HG03159 (cell line): Measurements from ENCODE around the gene RASSF8.
A peak's percentile ranks its signal among the peaks of the same experiment; 100 is the strongest.

Experiments used
- ATAC-seq: cut with Tn5 transposase; IDR thresholded peaks from one replicate; pipeline ENCODE4 v1.9.1; 2021; ENCODE audit warnings: mild to moderate bottlenecking, moderate library complexity; ENCODE audit not compliant: unreplicated experiment

RASSF8 gene

DNA sequence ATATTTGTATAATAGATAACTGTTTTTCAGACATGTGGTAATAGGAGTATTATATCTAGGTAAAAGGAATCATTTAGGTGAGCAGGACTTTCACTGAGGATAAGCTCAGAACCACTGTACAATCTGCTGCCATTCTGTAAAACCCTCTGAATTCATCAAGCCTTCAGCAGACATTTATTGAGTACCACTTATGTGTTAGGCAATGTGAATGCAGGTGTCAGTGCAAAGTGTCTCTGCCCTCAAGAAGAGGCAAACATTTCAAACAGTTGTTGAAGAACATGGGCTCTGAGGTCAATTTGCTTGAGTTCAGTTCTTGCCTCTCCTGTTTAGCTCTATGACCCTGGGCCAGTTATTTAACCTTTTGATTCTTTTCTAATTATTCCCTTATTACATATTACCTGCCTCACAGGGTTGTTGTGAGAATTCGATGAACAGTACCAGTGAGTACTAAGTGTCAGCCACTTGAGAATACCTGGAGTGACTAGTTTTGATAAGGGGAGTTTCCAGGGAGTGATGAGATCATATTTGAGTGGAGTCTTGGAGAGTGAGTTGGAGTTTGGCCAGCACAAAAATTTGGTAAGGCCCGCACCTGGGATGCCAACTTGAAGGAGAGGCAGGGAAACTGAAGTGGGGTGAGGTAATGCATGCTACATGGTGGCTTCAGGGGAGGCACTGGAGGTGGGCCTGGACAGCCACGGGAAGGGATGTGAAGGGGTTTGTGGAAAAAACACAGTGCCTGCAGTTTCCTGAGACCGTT is 33.7 kb downstream of the RASSF8 start:
- no peak for ATAC-seq

- no peak for ATAC-seq
Observed at GRCh38 chr12:25993901-25994651, 35.6 kb downstream of the RASSF8 start.

DNA sequence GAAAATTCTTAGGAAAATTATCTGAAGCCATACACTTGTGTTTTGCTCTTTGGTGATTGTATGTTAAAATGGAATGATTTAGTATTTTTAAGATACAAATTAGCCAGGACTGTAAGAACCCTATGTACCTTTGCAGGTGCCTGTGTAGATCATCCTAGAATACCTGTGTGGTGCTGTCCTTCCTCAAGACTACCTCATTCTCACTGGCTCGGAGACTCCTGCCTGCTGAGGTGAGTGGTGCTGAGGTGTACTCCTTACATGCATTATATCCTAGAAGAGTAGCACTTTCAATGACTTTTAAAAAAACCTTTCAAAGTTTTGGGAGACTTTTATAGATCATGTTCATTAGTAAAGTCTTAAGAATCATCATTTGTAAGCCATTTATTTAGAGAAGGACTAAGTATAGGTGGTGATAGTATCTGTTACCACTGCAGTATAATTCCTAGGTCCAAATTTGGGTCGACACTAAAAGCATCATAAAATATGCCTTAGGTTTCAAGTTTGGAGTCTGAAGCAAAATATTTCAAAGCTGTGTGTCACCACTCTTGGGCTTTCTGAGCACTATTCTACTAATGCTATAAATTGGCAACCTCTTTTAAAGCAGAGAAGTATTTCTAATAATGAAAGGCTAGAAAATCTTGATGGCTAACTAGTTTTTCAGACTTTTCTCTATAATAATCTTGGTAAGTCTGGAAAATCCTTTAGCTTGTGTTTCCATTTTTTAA is 36.6 kb downstream of the RASSF8 start:
- ATAC-seq, result no peak

- no peak for ATAC-seq
Observed at GRCh38 chr12:25995906-25996305, 37.4 kb downstream of the RASSF8 start.

DNA sequence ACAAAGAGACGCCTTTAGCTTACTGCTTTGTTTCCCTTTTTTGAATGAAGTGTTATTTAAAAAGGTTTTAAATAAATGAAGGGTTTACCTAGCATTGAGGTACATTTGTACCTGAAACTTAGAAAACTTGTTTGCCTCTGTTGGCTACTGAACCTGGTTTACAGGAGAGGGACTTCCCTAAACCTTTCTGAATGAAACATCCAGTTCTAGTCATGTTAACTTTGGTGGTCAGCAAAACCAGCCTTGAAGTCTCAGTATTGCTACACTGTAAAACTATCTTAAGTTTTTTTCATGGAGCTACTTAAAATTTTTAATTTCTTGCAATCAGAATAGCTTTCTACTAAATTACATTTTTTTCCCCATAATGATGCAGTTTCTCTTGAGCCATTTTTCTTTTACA is 38.2 kb downstream of the RASSF8 start:
- peak; percentile 66 for ATAC-seq

DNA sequence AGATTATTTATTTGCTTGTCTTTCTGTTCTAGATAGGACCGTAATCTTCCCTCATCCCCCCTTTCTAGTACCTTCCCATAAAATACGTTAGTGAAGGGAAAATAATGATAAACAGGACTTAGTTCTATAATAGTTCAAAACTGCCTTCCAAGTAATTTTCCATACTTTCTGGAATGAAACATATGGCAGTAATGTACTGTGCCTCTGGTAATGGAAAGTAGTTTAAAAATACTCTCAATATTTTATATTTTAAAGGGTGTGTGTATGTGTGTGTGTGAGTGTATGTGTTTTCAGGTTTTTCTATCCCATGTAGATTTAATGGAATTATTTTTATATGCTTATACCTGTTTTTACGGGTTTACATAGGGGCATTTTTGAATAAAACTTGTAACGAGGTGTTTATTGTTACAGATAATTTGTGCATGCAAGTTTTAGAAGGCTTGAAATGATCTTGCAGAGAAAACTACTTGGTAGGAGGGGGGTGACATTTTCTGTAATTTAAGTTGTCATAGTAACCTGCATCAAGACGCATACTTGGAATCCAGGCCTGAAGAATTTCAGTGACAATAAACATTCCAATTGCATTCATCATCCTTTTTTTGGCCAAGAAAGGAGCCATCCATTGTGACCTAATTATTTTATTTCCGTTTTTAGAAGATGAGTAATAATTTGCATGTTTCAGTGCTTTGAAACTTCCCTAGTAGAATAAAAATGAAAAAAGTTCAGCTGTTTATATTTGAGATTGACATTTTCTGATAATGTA is 38.9 kb downstream of the RASSF8 start:
- ATAC-seq, result no peak

- no peak for ATAC-seq
Observed at GRCh38 chr12:26000898-26001297, 42.4 kb downstream of the RASSF8 start.

DNA sequence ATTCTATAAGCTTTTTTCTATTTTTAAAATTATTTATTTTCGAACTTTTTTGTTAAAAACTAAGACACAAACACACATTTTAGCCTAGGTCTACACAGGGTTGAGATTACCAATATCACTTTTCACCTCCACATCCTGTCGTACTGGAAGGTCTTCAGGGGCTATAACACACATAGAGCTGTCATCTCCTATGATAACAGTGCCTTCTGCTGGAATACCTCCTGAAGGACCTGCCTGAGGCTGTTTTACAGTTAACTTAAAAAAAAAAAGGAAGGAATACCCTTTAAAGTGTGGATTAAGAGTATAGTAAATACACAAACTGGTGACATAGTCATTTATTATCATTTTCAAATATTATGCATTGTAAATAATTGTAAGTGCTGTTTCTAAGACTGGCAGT is 43.0 kb downstream of the RASSF8 start:
- ATAC-seq, result no peak

- ATAC-seq, result no peak
Observed at GRCh38 chr12:26003065-26003464, 44.6 kb downstream of the RASSF8 start.

- ATAC-seq, result no peak
Observed at GRCh38 chr12:26007566-26007965, 49.1 kb downstream of the RASSF8 start.

DNA sequence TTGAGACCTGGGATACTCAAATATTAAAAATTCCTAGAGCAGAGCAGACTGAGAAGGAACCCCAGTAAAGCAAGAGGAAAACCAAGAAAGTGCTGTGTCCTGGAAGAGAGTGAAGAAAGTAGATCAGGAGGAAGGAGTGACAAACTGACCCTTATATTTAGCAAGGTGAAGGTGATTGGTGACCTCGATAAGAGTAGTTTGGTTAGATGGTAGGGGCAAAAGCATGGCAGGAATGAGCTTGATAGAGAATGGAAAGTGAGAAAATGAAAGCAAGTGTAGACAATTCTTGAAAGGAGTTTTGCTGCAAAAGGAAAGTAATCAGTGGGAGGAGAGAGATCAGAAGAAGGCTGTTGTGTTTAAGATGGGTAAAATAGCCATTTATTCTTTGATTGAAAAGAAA is 51.1 kb downstream of the RASSF8 start:
- ATAC-seq, result no peak

DNA sequence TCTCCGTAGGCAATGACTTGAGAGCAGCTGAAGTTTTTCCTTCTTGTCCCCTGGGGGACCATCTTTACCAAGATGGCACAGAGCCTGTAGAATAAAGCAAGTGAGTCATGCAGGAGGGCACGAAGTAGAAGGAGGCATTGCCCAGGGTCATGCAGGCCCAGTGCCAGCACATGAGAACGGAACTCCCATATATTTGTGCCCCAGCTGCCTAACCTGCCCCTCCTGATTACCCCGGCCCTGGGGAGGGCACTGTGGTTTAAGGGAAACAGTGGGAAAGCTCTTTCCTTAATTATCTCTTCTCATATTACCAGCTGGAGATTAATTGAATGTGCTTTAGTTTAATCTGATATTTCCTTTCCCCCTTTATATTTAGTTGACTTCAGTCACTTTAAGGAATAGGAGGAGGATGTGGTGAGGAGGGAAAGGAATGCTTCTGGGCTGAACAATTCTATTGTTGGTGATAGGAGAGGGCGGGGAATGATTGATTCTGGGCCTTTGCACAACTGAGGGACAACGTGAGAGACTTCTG is 51.9 kb downstream of the RASSF8 start:
- ATAC-seq, result no peak

GRCh38 chr12:26011099-26011498 is 52.6 kb downstream of the RASSF8 start:
- ATAC-seq, result no peak

DNA sequence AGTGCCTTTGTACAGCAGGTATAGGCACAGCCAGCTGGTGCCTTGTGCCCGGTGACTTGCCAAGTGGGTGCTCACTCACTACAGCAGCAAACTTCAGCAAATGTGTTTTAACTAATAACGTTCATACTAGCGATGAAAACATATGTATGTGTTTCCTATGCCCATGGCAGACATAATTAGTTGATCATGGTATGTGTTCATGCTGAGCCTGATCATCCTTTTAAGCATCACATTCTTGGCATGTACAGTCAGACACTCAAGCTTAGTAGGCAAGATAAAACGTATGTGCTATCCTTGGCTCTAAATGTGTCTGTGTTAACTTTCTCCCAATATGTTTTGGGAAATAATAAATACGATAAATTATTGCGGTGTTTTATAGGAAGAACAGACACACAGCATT is 55.6 kb downstream of the RASSF8 start:
- no peak for ATAC-seq

DNA sequence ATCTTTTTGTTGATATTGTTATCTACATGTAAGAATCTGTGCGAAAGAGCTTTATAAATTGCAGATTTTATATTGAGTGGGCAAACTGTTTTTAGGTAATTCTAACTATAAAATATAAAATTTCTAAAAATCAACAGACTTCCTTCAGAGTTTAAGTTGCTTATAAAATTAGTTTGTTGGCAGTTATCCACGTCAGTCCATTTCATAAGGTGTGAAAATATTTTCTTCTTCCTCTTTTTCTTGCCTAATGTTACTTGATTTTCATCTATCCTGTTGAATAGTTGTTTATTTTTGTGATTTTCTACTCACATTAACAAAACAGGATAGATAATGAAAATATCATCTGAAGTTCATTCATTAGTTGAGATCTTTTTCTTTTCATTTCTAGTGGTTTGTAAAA is 58.0 kb downstream of the RASSF8 start:
- ATAC-seq, result no peak

GRCh38 chr12:26017484-26018211 is 59.2 kb downstream of the RASSF8 start:
- no peak for ATAC-seq

- no peak for ATAC-seq
Observed at GRCh38 chr12:26018926-26019325, 60.4 kb downstream of the RASSF8 start.

GRCh38 chr12:26021534-26021933 is 63.1 kb downstream of the RASSF8 start:
- ATAC-seq, result no peak

GRCh38 chr12:26022043-26022442 is 63.6 kb downstream of the RASSF8 start:
- no peak for ATAC-seq

DNA sequence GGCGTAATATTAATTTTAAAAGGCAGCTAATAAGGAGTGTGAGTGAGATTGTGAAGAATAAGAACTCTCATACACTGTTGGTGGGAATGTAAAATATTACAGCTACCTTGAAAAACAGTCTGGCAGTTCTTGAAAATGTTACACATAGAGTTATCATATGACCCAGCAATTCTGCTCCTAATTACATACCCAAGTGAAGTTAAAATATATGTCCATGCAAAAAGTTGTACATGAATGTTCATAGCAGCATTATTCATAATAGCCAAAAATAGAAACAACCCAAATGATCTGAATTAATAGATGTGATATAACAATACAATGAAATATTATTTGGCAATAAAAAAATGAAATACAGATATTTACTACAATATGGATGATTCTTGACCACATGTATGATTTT is 68.2 kb downstream of the RASSF8 start:
- no peak for ATAC-seq
